B cell (primary cell): Measurements from ENCODE around the gene IL10RA. TPM values are rescaled to one million over a fixed set of nuclear protein-coding genes. Genes with fewer than 3 reads are reported as not detected.

Experiments
- ATAC-seq: fragments of 200-7000 bp; cut with Tn5 transposase; one replicate; pipeline ENCODE4 v1.10.0; 2021; ENCODE audit warnings: low read depth, mild to moderate bottlenecking, moderate number of reproducible peaks, moderate library complexity
- CTCF ChIA-PET: fragments of 350-600 bp; sonication (Branson Sonifier 250); formaldehyde crosslinking; loops from one replicate; lab custom pipeline; 2021; ENCODE audit warnings: antibody characterized with exemption, inconsistent platforms; lab: Charles Lee
- POLR2A ChIA-PET: fragments of 350-600 bp; sonication (Branson Sonifier 250); formaldehyde crosslinking; loops from one replicate; lab custom pipeline; 2021; ENCODE audit warnings: antibody characterized with exemption; lab: Charles Lee
- DNase-seq: peaks from one replicate; pipeline ENCODE4 v3.0.0; 2013
- H2AFZ ChIP-seq: 2 replicates; pipeline ENCODE4 v1.6.1; 2012; ENCODE audit warnings: mild to moderate bottlenecking, low read depth, low read length; ENCODE audit not compliant: insufficient read depth, poor library complexity, severe bottlenecking
- H3K27ac ChIP-seq, 2 donors: 1 replicate in 1 of 2; 2 replicates in 1 of 2; pipeline ENCODE4 v1.5.1; 2012 to 2013; ENCODE audit warnings: low read length in 2 of 2, mild to moderate bottlenecking in 2 of 2, moderate library complexity in 1 of 2
- H3K27me3 ChIP-seq, 4 experiments: fragments of 200-600 bp in 1 of 4; sonication (generic) in 1 of 4; replicated peaks in 1 of 4; 1 replicate in 2 of 4; 2 replicates in 2 of 4; pipeline versions ENCODE4 v1.6.1 to v1.7.0; 2013 to 2016; ENCODE audit warnings: low read length in 3 of 4, mild to moderate bottlenecking in 2 of 4, mixed read lengths in 1 of 4, moderate library complexity in 1 of 4; ENCODE audit not compliant: insufficient read depth in 4 of 4, control insufficient read depth in 3 of 4; ENCODE audit errors: control extremely low read depth in 1 of 4
- H3K36me3 ChIP-seq, 2 experiments: replicated peaks in 1 of 2; 1 replicate in 1 of 2; 2 replicates in 1 of 2; pipeline versions ENCODE4 v1.6.1 to v1.7.1; 2013; ENCODE audit warnings: low read length in 1 of 2; ENCODE audit not compliant: insufficient read depth in 2 of 2, control insufficient read depth in 1 of 2; ENCODE audit errors: control extremely low read depth in 1 of 2, extremely low read depth in 1 of 2
- H3K4me1 ChIP-seq, 2 donors: fragments of 200-600 bp in 1 of 2; sonication (generic) in 1 of 2; 1 replicate in 1 of 2; 2 replicates in 1 of 2; pipeline versions ENCODE4 v1.5.1 to v1.6.1; 2013 to 2017; ENCODE audit warnings: low read length in 2 of 2; ENCODE audit not compliant: control insufficient read depth in 2 of 2, insufficient read depth in 2 of 2
- H3K4me2 ChIP-seq: replicated peaks from 2 replicates; pipeline ENCODE3; 2012; ENCODE audit warnings: mild to moderate bottlenecking, low read depth, low read length; ENCODE audit not compliant: poor library complexity, severe bottlenecking
- H3K4me3 ChIP-seq, 5 experiments: fragments of 200-600 bp in 1 of 5; sonication (generic) in 1 of 5; 1 replicate in 3 of 5; 2 replicates in 2 of 5; pipeline versions ENCODE4 v1.5.1 to v1.7.0; 2011 to 2016; ENCODE audit warnings: low read length in 4 of 5, mild to moderate bottlenecking in 4 of 5, low read depth in 2 of 5, control low read depth in 1 of 5, moderate library complexity in 1 of 5; ENCODE audit not compliant: insufficient read depth in 1 of 5; ENCODE audit errors: control extremely low read depth in 1 of 5, extremely low read depth in 1 of 5
- H3K79me2 ChIP-seq: fragments of 200-600 bp; sonication (generic); one replicate; pipeline ENCODE4 v1.6.0; 2016; ENCODE audit warnings: low read length; ENCODE audit not compliant: control insufficient read depth, insufficient read depth
- H3K9ac ChIP-seq: fragments of 200-600 bp; sonication (generic); 2 replicates; pipeline ENCODE4 v1.6.1; 2017; ENCODE audit warnings: mild to moderate bottlenecking, low read length, moderate library complexity
- H3K9me3 ChIP-seq, 3 donors: one replicate each; pipeline versions ENCODE4 v1.6.1 to v1.7.1; 2013; ENCODE audit warnings: low read length in 2 of 3; ENCODE audit not compliant: control insufficient read depth in 2 of 3, insufficient read depth in 1 of 3; ENCODE audit errors: control extremely low read depth in 1 of 3
- H4K20me1 ChIP-seq: 2 replicates; pipeline ENCODE4 v1.6.0; 2012; ENCODE audit warnings: mild to moderate bottlenecking, low read length; ENCODE audit not compliant: insufficient read depth, control insufficient read depth, poor library complexity, severe bottlenecking
- H3K27ac Mint-ChIP-seq: one replicate; pipeline ENCODE4 v1.8.0; 2021; ENCODE audit warnings: mixed read lengths
- H3K27me3 Mint-ChIP-seq: one replicate; pipeline ENCODE4 v1.8.0; 2021; ENCODE audit warnings: mixed read lengths
- H3K4me1 Mint-ChIP-seq: one replicate; pipeline ENCODE4 v1.8.0; 2021; ENCODE audit warnings: mixed read lengths
- H3K4me3 Mint-ChIP-seq: one replicate; pipeline ENCODE4 v1.8.0; 2021; ENCODE audit warnings: mixed read lengths
- H3K9me3 Mint-ChIP-seq: one replicate; pipeline ENCODE4 v1.8.0; 2022; ENCODE audit warnings: mixed read lengths; ENCODE audit not compliant: insufficient read depth
- EZH2 ChIP-seq: IDR thresholded peaks from 2 replicates; pipeline ENCODE4 v1.6.1; 2012; ENCODE audit warnings: borderline replicate concordance, low read depth, mild to moderate bottlenecking, moderate library complexity, low read length; ENCODE audit not compliant: insufficient read depth, poor library complexity, severe bottlenecking
- WGBS: methylation state at CpG from one replicate; pipeline ENCODE4 v1.1.5; 2013; ENCODE audit warnings: missing lambda C conversion rate; ENCODE audit not compliant: insufficient coverage; 5-methylcytosine and 5-hydroxymethylcytosine counted together
- intact Hi-C: fragments of 100-400 bp; cut with micrococcal nuclease; formaldehyde crosslinking; loops from one replicate; pipeline ENCODE4 v1.10.0; 2022
- polyA plus RNA-seq: library from polyadenylated mRNA; depleted of rRNA; stranded (reverse); fragments of >200 nt; gene quantifications from 2 replicates; pipeline ENCODE4 v1.2.3, GENCODE V29; 2012
- total RNA-seq, 2 donors: library from RNA; stranded (reverse); fragments of 120-200 nt in 1 of 2; gene quantifications; 1 replicate in 1 of 2; 2 replicates in 1 of 2; pipeline versions ENCODE4 v1.2.3 to v1.2.4, GENCODE V29; 2013 to 2022
- TF ChIP-seq, protein P1 (sequence below): fragments of 200-600 bp; IDR thresholded peaks from one replicate; pipeline ENCODE4 v1.8.0; 2022; ENCODE audit warnings: antibody characterized with exemption, mild to moderate bottlenecking

The IL10RA gene
- total and polyA plus RNA-seq, 2 donors (not counting 1 experiment from before 2014, with no cell fraction given) = 73.3 to 417 TPM

DNA sequence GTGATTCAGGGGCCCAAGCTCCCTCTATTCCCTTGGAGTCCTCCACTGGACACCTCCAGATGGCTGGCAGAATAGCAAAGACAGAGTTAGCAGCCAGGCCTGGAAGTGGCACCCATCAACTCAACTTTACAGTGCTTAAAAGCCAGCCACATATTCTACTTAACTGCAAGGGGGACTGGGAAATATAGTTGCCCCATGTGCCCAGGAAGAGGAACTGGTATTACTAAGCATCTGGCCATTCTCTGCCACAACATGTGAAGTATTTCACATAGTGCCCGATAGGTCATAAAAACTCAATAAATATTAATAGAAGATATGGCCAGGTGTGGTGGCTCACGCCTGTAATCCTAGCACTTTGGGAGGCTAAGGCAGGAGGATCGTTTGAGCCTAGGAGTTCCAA lies 5.5 kb upstream of the IL10RA start:
- CTCF ChIA-PET = interaction anchor here (0.7 to 8.1 kb wide), 8 partner anchors 21 to 163 kb away, joined by 3 to 60 read pairs (median 4); no protein-coding TSS in a partner anchor
- ATAC-seq = no peak
- intact Hi-C loops = no loop called here

DNA sequence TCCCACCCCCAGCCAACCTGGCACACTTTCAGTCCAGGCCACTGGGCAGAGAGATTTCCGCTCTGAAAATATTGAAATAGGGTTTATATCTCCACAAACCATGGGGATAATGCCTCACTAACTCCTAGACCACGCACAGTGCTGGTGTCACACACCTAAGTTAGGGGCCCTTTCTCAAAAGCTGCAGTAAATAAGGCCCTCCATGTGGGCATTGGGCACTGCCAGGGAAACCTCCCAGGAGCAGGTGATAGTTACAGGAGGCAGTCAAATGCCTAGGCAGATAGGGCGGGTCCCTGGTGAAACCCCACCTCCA lies 3.1 kb upstream of the IL10RA start:
- Mint-ChIP-seq H3K9me3 (no peaks in the 10 kb centered on the region), H3K4me1 (peaks cover 72% of the 10 kb centered on the region), H3K4me3 (peak overlapping the region; percentile 23), H3K27me3 (no peaks in the 10 kb centered on the region), H3K27ac (peak overlapping the region; percentile 69)
- no peak for ATAC-seq
- Histone ChIP-seq H3K9me3 (no peaks in the 10 kb centered on the region), H3K79me2 (peaks cover 24% of the 10 kb centered on the region), H3K9ac (no peak overlapping the region), H3K4me2 (no peak overlapping the region), H2AFZ (no peak overlapping the region), H3K27me3 (no peaks in the 10 kb centered on the region), H3K4me1 (peaks cover 47 to 69% of the 10 kb centered on the region in 2 donors), H4K20me1 (peaks cover 15% of the 10 kb centered on the region), H3K27ac (peak overlapping the region in 1 of 2 donors; percentile 51), H3K4me3 (no peak overlapping the region), H3K36me3 (peaks cover 0 to 6% of the 10 kb centered on the region in 2 experiments)
- intact Hi-C loops = no loop called here
- ChIA-PET CTCF (interaction anchor here (0.7 to 8.4 kb wide), 5 partner anchors 32 to 471 kb away, joined by 3 to 110 read pairs (median 8); no protein-coding TSS in a partner anchor), POLR2A (interaction anchor here (0.7 to 21.8 kb wide), 5 partner anchors 21 to 232 kb away, joined by 3 to 346 read pairs (median 5); no protein-coding TSS in a partner anchor)
- 79% methylated on average over 2 of the region's 3 CpGs for WGBS
- TF ChIP-seq, protein P1, sequence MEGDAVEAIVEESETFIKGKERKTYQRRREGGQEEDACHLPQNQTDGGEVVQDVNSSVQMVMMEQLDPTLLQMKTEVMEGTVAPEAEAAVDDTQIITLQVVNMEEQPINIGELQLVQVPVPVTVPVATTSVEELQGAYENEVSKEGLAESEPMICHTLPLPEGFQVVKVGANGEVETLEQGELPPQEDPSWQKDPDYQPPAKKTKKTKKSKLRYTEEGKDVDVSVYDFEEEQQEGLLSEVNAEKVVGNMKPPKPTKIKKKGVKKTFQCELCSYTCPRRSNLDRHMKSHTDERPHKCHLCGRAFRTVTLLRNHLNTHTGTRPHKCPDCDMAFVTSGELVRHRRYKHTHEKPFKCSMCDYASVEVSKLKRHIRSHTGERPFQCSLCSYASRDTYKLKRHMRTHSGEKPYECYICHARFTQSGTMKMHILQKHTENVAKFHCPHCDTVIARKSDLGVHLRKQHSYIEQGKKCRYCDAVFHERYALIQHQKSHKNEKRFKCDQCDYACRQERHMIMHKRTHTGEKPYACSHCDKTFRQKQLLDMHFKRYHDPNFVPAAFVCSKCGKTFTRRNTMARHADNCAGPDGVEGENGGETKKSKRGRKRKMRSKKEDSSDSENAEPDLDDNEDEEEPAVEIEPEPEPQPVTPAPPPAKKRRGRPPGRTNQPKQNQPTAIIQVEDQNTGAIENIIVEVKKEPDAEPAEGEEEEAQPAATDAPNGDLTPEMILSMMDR = no peak
- no peak for TF ChIP-seq EZH2
- DNase-seq = no peak

More for the DNA sequence above, 5.5 kb upstream of the IL10RA start:
- POLR2A ChIA-PET = interaction anchor here (1.2 to 2.6 kb wide), 4 partner anchors 16 to 35 kb away, joined by 3 to 10 read pairs (median 6); no protein-coding TSS in a partner anchor
- no peak overlapping the region for H3K4me2 ChIP-seq
- no peak overlapping the region for H3K9ac ChIP-seq
- H2AFZ ChIP-seq = no peak overlapping the region
- no peaks in the 10 kb centered on the region for H3K9me3 Mint-ChIP-seq
- no CpG with 5 or more reads among the region's 3 CpGs for WGBS
- no peak overlapping the region for H3K4me3 ChIP-seq
- H3K79me2 ChIP-seq = peaks cover 3% of the 10 kb centered on the region
- peaks cover 0 to 2% of the 10 kb centered on the region in 2 experiments for H3K36me3 ChIP-seq
- H3K4me1 Mint-ChIP-seq = peaks cover 74% of the 10 kb centered on the region
- DNase-seq = no peak
- no peaks in the 10 kb centered on the region for H4K20me1 ChIP-seq
- no peak overlapping the region for H3K27ac Mint-ChIP-seq
- no peaks in the 10 kb centered on the region for H3K27me3 ChIP-seq
- TF ChIP-seq EZH2 = no peak
- TF ChIP-seq, protein P1 = no peak
- no peaks in the 10 kb centered on the region for H3K27me3 Mint-ChIP-seq
- peaks cover 0 to 6% (median 0%) of the 10 kb centered on the region in 3 donors for H3K9me3 ChIP-seq
- no peak overlapping the region for H3K4me3 Mint-ChIP-seq
- H3K27ac ChIP-seq = peak overlapping the region in 1 of 2 donors; percentile 69
- peaks cover 39 to 60% of the 10 kb centered on the region in 2 donors for H3K4me1 ChIP-seq
